Measurements from ENCODE around the gene SPEN. TPM values are rescaled to one million over a fixed set of nuclear protein-coding genes. Genes with fewer than 3 reads are reported as not detected.

Gene SPEN
- total RNA-seq, 1 experiment from 2014 or later, result 48.3 TPM

GRCh38 chr1:15965228-15965767, 117.8 kb downstream of the SPEN start:
- Mint-ChIP-seq H3K27me3 (ENCODE audit: unreplicated experiment) (no peaks in the 10 kb centered on the region), H3K9me3 (ENCODE audit: low read depth, unreplicated experiment) (no peaks in the 10 kb centered on the region), H3K4me1 (ENCODE audit: low read depth, unreplicated experiment) (peaks cover 17% of the 10 kb centered on the region), H3K36me3 (ENCODE audit: insufficient read depth, unreplicated experiment) (peaks cover 6% of the 10 kb centered on the region), H3K27ac (ENCODE audit: unreplicated experiment) (no peak overlapping the region), H3K4me3 (ENCODE audit: low read depth, unreplicated experiment) (no peak overlapping the region)
- CTCF ChIA-PET, result no interaction called here
- BruUV-seq (replicated peaks), result no TSS peak
- intact Hi-C loops (cut with micrococcal nuclease; ENCODE audit: unreplicated experiment), result no loop called here
- TF ChIP-seq CTCF (IDR thresholded peaks at IDR 0.05; ENCODE audit: unreplicated experiment), result no peak
- no peak for DNase-seq

- H3K27ac Mint-ChIP-seq (ENCODE audit: unreplicated experiment), result no peak overlapping the region
- no peaks in the 10 kb centered on the region for H3K27me3 Mint-ChIP-seq (ENCODE audit: unreplicated experiment)
- no peak overlapping the region for H3K4me3 Mint-ChIP-seq (ENCODE audit: low read depth, unreplicated experiment)
- TF ChIP-seq CTCF (IDR thresholded peaks at IDR 0.05; ENCODE audit: unreplicated experiment), result no peak
- DNase-seq, result no peak
- BruUV-seq (replicated peaks), result no TSS peak
- no peaks in the 10 kb centered on the region for H3K9me3 Mint-ChIP-seq (ENCODE audit: low read depth, unreplicated experiment)
- intact Hi-C loops (cut with micrococcal nuclease; ENCODE audit: unreplicated experiment), result no loop called here
- peaks cover 11% of the 10 kb centered on the region for H3K36me3 Mint-ChIP-seq (ENCODE audit: insufficient read depth, unreplicated experiment)
- CTCF ChIA-PET, result no interaction called here
- peaks cover 17% of the 10 kb centered on the region for H3K4me1 Mint-ChIP-seq (ENCODE audit: low read depth, unreplicated experiment)
Observed at GRCh38 chr1:15966081-15966955, 118.8 kb downstream of the SPEN start.

GRCh38 chr1:15966956-15967344, 119.4 kb downstream of the SPEN start:
- no TSS peak for BruUV-seq (replicated peaks)
- no peak for TF ChIP-seq CTCF (IDR thresholded peaks at IDR 0.05; ENCODE audit: unreplicated experiment)
- intact Hi-C loops (cut with micrococcal nuclease; ENCODE audit: unreplicated experiment), result no loop called here
- Mint-ChIP-seq H3K27me3 (ENCODE audit: unreplicated experiment) (no peaks in the 10 kb centered on the region), H3K4me1 (ENCODE audit: low read depth, unreplicated experiment) (peaks cover 17% of the 10 kb centered on the region), H3K36me3 (ENCODE audit: insufficient read depth, unreplicated experiment) (peaks cover 11% of the 10 kb centered on the region), H3K4me3 (ENCODE audit: low read depth, unreplicated experiment) (no peak overlapping the region), H3K9me3 (ENCODE audit: low read depth, unreplicated experiment) (no peaks in the 10 kb centered on the region), H3K27ac (ENCODE audit: unreplicated experiment) (no peak overlapping the region)
- CTCF ChIA-PET, result no interaction called here
- no peak for DNase-seq

- no peak overlapping the region for H3K27ac Mint-ChIP-seq (ENCODE audit: unreplicated experiment)
- peaks cover 11% of the 10 kb centered on the region for H3K36me3 Mint-ChIP-seq (ENCODE audit: insufficient read depth, unreplicated experiment)
- intact Hi-C loops (cut with micrococcal nuclease; ENCODE audit: unreplicated experiment), result no loop called here
Observed at GRCh38 chr1:15968172-15968571, 120.7 kb downstream of the SPEN start.

More at GRCh38 chr1:15968172-15968571, 120.7 kb downstream of the SPEN start:
- no peak for TF ChIP-seq CTCF (IDR thresholded peaks at IDR 0.05; ENCODE audit: unreplicated experiment)
- H3K9me3 Mint-ChIP-seq (ENCODE audit: low read depth, unreplicated experiment), result no peaks in the 10 kb centered on the region
- CTCF ChIA-PET, result no interaction called here
- H3K4me3 Mint-ChIP-seq (ENCODE audit: low read depth, unreplicated experiment), result no peak overlapping the region
- peaks cover 16% of the 10 kb centered on the region for H3K4me1 Mint-ChIP-seq (ENCODE audit: low read depth, unreplicated experiment)
- DNase-seq, result no peak
- no TSS peak for BruUV-seq (replicated peaks)
- no peaks in the 10 kb centered on the region for H3K27me3 Mint-ChIP-seq (ENCODE audit: unreplicated experiment)
